ENCODE results near the gene PIK3R1.

The PIK3R1 gene

DNA sequence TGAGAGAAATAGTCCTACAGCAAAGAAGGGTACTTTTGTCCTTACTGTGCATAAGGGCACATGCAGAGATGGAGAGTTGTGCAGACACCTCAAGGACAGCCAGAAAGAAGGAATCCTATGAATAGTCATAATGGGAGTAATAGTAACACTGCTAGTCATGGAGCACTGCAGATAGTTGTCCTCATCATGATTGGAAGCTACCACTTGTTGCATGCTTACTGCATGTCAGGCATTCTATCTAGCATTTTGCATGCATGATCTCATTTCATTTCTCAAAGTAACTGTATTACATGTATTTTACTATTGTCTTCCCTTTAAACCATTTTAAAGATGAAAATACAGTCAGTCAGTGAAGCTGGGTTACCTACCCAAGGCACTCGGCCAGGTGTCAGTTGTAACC lies 81.3 kb downstream of the PIK3R1 start:
- no peak for DNase-seq (ENCODE audit: low read depth, low spot score)

DNA sequence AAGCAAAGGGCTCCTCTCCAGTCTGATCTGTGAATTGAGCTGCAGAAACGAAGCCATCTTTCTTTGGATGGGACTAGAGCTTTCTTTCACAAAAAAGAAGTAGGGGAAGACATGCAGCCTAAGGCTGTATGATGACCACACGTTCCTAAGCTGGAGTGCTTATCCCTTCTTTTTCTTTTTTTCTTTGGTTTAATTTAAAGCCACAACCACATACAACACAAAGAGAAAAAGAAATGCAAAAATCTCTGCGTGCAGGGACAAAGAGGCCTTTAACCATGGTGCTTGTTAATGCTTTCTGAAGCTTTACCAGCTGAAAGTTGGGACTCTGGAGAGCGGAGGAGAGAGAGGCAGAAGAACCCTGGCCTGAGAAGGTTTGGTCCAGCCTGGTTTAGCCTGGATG lies 82.1 kb downstream of the PIK3R1 start:
- no peak for DNase-seq (ENCODE audit: low read depth, low spot score)

DNA sequence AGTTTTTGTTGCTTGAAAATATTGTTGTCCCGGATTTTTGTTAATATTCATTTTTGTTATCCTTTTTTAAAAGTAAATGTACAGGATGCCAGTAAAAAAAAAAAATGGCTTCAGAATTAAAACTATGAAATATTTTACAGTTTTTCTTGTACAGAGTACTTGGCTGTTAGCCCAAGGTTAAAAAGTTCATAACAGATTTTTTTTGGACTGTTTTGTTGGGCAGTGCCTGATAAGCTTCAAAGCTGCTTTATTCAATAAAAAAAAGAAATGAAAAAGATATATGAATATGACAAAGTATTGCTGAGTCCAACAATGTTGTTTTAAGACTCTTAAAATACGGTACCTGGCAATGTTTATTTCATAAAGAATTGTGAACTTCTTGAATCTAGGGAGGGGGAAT lies 82.9 kb downstream of the PIK3R1 start:
- DNase-seq (ENCODE audit: low read depth, low spot score), result no peak

GRCh38 chr5:68299105-68299504 lies 83.5 kb downstream of the PIK3R1 start:
- DNase-seq (ENCODE audit: low read depth, low spot score), result no peak

GRCh38 chr5:68299575-68299974 lies 84.0 kb downstream of the PIK3R1 start:
- DNase-seq (ENCODE audit: low read depth, low spot score), result no peak

- no peak for DNase-seq (ENCODE audit: low read depth, low spot score)
Measured at GRCh38 chr5:68303038-68303738, 87.6 kb downstream of the PIK3R1 start.

DNA sequence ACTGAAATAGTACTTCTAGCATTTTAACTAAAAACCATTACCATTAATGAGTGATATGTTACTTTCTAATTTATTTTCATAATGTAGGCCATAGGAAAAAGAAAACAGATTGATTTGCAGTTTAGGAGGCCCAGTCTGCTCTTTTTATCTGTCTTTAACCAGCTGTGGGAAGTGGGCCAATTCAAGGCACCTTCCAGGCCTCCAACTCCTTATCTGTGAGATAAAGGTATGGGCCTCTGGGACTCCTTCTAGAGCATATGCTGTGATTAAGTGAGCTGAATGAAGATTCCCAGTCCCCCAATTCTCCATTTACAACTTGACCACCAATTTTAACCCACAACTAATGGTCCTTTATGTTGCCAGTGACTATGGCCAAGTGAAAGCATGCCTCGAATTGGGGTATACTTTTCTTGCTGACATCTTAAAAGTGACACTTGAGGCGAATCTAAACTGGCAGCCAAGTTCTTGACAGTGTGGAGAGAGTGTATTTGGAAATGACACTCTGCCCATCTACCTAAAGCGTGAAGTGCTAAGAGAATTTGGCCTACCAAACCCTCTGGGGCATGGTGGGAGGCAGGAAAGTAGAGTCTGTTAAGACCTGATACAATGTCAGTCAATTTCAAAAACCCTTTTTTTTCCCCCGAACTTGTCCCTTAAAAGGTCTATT lies 88.3 kb downstream of the PIK3R1 start:
- no peak for DNase-seq (ENCODE audit: low read depth, low spot score)

DNA sequence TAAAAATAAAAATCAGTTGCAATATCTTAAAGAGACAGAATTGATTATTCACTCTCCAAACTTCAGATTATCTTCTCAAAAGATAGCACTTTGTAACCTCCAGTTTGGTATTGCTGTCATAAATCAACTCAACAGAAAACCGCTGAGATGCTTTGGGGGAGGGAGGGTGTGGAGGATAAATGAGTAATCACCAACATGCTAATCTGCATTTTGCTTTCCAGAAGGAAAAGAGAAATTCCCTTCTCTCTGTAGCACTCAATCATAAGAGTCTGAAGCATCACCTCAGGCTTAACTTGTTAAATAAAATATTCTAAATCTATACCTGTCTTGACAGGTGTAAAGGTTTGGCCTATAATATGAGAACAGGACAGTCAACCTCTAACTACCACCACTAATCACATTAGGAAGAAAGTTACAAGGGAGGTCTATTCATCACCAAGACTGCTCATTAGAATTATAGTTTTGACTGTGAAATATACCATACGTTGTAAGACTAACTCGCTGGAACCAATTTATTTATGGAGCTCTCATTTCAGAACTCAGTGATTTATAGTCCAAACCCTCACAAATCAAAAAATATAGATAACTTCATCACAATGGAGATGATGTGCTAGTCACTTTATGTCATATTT lies 89.0 kb downstream of the PIK3R1 start:
- no peak for DNase-seq (ENCODE audit: low read depth, low spot score)

DNA sequence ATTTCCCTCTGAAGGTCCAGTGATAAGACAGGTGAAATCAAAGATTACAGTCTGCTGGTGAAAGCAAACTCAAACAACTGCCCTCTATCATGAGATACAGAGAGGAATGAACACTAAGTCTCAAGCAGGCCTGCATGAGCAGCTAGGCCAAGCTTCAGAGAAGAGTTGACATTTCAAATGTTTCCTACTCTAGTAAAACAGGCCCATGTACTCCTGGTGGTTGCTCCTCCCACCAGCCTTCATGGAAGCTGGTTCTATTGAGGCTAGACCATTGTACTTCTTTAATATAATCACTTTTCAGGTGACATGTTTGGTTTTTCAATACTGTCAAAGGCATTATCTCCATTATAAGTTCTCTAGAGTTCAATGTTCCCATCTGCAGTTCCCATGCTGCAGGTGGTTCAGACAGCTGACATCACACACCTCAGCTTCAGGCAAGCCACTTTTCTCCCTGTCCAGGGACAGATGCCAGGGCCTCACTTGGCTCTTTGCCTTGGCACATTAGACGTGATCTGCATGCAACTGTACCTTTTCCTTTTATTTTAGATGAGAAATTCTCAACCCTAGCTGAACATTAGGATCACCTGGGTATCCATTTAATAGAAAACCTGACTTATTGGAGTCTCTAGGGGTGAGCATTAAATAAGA lies 89.8 kb downstream of the PIK3R1 start:
- DNase-seq (ENCODE audit: low read depth, low spot score), result no peak

DNA sequence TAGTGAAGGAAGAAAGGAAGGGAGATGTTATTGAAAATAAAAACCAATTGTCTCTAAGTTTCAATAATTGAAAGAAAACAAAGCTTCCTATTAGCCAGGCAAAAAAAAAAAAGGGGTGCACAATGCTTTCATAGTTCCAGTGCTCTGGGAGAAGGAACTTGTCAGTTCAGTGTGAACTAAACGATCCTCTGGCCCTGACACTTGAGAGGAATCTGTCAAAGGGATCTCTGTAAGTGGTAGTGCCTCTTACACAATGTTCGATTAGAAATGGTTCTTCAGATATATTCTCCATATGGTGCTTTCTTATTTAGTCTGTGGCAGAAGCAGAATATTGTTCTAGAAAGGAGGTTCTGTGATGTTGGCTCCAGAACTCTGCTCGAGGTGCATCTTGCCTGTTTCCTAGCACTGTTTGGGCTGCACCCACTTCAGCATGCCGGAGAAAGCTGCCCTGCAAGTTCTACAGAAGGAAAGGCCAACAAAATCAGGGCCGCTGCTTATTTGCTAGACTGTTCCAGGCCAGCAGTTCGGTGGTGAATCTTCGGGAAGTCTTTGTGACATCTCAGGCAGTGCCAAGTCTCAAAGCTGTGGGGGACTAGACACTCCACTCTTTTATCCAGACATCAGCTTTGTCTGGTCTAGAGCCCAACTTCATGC lies 90.9 kb downstream of the PIK3R1 start:
- DNase-seq (ENCODE audit: low read depth, low spot score), result no peak

DNA sequence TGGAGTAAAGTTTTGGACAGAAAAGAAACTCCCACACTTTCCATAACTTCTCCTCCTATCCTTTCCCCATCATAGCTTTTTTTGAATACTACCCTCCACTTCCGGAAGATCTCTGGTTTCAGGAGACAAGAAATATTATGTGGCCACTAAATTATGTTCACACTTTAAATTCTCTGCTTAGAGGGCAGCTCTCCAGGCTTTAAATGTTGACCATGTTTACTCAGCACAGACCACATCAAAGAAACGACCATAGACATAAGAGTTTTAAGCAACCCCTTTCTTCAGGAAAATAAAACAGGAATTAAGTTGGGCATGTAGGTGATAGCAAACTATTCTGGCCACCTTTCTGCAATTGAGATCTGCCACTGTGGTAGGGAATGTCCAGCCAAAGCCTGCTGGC lies 97.8 kb downstream of the PIK3R1 start:
- no peak for DNase-seq (ENCODE audit: low read depth, low spot score)

GRCh38 chr5:68314465-68314864 lies 98.9 kb downstream of the PIK3R1 start:
- DNase-seq (ENCODE audit: low read depth, low spot score), result no peak

- no peak for DNase-seq (ENCODE audit: low read depth, low spot score)
Measured at GRCh38 chr5:68315679-68316271, 100.2 kb downstream of the PIK3R1 start.

DNA sequence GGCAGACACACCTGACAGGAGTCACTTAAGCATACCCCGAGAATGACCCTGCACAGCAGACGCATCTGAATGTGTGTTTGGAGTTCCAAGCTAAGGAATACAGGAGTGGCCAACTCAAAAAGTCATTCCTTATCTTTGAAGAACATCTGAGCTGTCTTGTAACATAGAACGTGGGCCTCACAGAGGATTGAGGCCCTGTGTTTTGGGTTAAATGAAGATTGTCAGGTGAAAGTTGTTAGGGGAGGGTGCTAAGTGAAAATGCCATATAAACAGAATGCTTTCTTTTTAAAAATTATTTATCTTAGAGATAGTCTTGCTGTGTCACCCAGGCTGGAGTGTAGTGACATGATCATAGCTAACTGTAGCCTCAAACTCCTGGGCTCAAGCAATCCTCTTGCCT lies 100.9 kb downstream of the PIK3R1 start:
- DNase-seq (ENCODE audit: low read depth, low spot score), result no peak

GRCh38 chr5:68317646-68318045 lies 102.1 kb downstream of the PIK3R1 start:
- DNase-seq (ENCODE audit: low read depth, low spot score), result no peak

DNA sequence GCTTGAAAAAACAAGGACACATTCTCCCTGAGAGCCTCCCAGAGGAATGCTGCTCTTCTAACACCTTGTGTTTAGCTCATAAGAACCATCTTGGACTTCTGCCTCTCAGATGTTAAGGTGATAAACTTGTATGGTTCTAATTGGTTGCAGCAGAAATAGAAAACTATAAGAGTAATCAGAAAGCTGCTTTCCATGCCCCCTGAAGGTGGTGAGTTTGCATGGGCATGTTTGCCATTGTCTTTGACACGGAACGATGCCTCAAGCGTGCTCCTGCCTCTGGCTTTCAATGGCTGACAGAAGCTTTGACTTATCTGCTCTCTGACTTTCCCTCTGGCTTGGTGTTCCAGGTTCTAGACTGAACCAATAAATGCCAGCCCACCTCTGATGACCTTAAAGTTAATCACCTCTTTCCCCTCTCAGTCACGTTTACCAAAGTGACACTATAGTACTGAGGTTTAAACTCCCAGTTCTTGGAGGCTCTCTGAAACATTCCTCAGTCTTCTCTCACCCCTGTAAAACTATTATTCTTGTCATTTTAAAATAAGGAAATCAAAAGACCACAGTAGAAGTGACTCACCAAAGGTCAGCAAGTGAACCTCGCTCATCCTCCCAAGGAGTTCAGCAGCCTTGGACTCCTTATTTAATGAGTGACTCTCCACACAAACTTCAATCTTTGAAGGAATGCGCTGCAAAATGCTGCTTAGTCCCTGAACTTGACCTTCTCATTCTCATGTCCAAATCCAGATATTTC lies 103.6 kb downstream of the PIK3R1 start:
- peak; percentile 29 for DNase-seq (ENCODE audit: low read depth, low spot score)

DNA sequence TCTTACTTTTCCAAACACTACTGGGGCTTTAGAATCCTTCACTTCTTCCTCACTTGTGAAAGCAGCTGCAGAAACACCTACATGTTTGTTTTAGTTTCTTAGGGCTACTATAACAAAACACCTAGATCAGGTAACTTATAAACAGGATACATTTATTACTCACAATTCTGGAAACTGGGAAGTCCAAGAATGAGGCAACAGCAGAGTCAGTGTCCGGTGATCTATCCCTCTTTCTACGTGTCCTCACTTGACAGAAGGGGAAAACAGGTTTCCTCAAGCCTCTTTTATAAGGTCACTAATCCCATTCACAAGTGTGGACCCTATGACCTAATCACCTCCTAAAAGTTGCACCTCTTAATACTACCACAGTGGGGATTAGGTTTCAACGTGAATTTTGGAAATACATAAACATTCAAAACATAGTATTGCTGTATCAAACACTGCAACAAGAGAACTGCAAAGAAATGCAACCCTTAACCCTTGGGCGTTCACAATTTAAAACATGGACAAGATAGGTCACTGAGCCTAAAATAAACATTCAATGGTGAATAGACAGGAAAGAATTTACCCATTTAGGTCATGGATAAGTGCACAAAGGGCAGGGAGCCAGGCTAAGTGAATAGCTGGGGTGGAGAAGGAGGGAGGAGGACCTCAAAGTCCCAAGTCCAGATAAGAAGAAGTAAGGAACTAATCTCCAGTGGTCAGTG lies 104.3 kb downstream of the PIK3R1 start:
- no peak for DNase-seq (ENCODE audit: low read depth, low spot score)

- DNase-seq (ENCODE audit: low read depth, low spot score), result no peak
Measured at GRCh38 chr5:68320413-68320986, 104.9 kb downstream of the PIK3R1 start.

- no peak for DNase-seq (ENCODE audit: low read depth, low spot score)
Measured at GRCh38 chr5:68325065-68325580, 109.6 kb downstream of the PIK3R1 start.

Measured in smooth muscle cell of the brain vasculature (primary cell).